Hematopoietic multipotent progenitor cell (in vitro differentiated cells): ENCODE results near the gene RWDD2A. TPM values are rescaled to one million over a fixed set of nuclear protein-coding genes. Genes with fewer than 3 reads are reported as not detected.
A peak's percentile ranks its signal among the peaks of the same experiment; 100 is the strongest.
"Not testable (repeated sequence)": the region's sequence is repeated elsewhere in the genome, so short reads cannot be mapped to it uniquely, and the experiment has no call there.

Source experiments
- DNase-seq, 3 donors: peaks; one replicate each; pipeline ENCODE4 v3.0.0-alpha.2; 2011 to 2015; ENCODE audit warnings: low read depth in 2 of 3, low spot score in 2 of 3
- total RNA-seq: library from RNA; depleted of rRNA; stranded (reverse); fragments of >200 nt; gene quantifications from one replicate; pipeline ENCODE4 v1.2.3, GENCODE V29; 2012

RWDD2A gene
- 0.81 TPM for total RNA-seq

DNA sequence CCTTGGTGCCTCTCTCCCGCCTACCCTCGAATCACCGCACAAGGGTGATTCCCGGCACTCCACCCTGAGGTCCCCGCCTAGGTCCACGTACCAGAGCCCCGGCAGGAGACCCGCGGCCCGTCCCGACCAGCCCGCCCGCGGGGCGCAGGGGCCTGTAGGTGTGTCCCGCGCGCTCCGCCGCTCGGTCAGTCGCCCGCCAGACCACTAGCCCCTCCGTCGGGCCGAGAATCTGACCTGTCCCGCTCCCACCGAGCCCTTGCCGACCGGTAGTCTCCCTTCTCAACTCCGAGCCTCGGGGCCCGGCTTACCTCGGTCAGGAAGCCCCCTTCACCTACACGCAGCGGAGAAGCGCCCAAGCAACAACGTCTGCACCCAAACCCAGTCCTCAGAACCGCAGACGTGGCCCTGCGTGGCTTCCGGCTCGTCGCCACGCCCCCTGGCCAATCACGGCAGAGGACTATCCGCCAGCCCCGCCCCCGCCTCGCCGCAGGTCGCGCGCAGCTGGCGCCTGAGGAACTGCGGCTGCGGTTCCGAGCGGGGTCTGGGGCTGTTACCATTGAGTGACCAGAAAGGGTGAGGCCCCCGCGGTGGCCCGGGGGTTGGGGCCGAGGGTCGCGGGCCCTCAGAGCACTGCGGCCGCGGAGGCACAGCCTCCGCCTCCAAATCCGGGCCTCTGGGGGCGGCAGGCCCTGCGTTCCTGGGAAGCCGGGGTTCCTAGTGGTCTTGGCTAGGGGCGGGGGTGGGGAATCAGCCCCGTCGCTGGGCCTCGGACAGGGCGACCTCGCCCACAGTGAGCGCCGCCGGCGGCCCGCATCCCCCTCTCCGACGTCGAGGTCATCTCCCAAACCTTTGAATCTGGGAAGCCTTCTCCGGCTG is at the start of gene RWDD2A, which contains the start of gene PGM3:
Gene RWDD2A, plus strand, starts transcription at position 487 of the 876 bp plus-strand sequence. CDS start 1,095 bp downstream, outside the sequence.
Gene PGM3, minus strand, starts transcription at position 395 of the 876 bp plus-strand sequence. CDS start 2,253 bp downstream, outside the sequence.
- peak; percentile 80 to 89 (median 87) for DNase-seq

DNA sequence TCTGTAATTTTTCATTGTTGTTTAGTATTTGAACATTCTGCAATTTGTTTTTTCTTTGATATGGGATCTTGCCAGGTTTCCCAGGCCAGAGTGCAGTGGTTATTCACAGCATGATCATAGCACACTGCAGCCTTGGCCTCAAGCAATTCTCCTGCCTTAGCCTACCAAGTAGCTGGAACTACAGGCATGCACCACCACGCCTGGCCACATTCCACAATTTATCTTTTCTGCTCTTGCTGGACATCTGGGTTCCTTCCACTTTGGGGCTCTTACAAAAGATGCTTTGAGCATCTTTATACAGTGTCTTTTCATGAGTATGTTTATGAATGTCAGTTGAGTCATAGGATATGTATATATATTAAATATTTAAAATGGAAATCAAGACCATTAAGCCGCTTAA is 42.0 kb upstream of the RWDD2A start:
- DNase-seq, result no peak

DNA sequence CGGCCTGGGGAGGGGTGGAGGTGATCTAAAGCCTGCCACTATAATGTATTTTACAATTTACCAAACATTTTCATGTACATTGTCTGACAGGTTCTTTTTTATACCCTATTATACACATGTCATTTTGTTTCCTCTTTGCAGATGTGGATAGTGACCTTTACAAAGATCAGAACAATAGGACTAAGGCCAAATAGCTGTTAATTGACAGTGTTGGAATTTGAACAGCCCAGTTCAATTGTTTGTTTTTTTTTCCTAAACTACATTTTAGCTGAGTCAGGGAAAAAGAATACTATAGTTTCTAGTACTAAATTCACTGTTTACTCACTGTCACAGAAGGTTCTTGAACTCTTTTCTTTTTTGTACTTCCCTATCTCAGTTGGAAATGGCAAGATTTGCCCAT is 40.2 kb upstream of the RWDD2A start:
- DNase-seq, result no peak

DNA sequence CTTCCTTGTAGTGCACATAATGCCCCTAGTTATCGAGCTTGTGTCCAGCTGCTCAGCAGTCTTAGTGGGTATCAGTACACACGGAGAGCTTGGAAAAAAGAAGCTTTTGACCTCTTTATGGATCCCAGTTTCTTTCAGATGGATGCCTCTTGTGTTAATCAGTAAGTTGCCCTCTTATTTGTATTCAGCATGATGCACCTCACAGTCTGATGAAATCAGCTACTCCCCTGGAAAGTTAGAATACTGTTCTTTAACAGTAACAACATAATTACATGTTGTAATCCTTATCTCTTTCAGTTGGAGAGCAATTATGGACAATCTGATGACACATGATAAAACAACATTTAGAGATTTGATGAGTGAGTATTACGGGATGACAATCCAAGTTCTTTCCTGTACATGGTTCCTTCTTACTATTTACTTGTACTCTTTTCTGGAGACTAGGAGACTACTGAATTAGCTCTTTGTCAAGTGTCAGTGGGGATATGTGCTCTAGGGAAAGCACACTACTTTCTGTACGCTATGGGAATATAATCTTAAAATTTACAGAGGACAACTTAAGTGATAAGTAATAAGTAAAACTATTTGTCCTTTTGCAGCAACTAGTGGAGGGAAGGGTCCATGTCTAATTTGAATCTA is 39.2 kb upstream of the RWDD2A start:
- no peak for DNase-seq

DNA sequence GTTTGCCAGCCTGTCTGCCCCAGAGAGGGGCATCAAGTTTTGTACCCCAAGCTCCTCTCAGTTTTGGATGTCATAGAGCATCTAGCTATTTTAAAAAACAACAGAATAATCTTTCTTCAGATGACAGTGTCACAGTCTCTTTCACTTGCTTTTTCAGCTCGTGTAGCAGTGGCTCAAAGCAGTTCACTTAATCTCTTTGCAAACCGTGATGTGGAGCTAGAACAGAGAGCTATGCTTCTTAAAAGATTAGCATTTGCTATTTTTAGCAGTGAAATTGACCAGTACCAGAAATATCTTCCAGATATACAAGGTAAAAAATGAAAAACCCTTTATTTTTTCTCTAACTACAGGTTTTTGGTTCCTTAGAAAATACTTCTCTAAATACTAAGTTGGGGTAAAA is 37.4 kb upstream of the RWDD2A start:
- no peak for DNase-seq

DNA sequence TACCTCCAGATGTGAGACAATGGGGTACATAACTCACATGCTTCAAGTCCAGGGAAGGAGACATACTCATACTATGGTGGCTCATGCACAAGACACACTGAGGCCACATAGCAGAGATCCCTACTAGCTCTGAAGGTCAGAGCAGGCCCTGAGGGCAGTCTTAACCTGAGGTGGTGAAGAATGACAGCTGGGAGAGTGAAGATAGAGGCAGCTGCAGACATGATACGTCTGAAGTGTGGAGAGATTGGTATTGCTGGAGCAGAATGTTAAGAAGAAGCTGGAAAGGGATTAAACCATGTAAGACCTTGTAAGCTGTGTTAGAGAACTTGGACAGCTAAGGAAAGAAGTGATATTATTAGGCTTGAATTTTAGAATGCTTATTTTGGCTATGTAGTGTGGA is 33.0 kb upstream of the RWDD2A start:
- DNase-seq, result no peak

DNA sequence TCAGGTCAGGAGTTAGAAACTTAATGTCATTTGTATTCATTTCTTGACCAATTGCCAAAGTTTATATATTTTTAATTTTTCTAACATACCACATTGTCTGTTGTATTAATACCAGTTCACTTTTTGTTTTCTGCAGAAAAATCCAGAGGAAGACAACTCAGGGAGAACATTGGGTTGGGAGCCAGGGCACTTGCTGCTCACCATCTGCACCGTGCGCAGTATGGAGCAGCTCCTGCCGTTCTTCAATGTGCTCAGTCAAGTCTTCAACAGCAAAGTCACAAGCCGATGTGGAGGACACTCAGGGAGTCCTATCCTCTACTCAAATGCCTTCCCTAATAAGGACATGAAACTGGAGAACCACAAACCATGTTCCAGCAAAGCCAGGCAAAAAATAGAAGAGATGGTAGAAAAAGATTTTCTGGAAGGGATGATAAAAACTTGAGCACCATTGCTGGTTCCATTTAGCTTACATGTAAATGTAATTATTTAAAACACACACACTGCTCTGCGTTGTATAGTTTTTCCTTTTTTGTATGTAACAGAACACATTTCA is 25.4 kb upstream of the RWDD2A start:
- no peak for DNase-seq

DNA sequence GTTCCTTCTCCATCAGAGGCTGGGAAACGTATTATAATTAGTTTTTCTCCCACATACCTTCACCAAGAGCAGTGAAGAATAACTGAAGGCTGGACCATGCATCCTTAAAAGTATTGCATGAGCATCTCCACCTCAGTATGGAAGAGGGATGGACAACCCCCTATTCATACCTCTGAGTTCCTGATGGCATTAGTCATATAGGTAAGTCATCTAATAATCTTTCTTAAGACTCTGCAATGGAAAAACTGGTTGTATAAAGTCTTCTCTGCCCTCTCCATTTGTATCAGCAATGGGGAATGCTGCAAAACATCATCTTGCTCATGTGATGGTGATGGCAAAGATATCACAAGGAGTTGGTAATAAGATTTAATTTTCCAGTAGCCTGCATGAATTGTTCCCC is 24.6 kb upstream of the RWDD2A start:
- DNase-seq, result no peak

DNA sequence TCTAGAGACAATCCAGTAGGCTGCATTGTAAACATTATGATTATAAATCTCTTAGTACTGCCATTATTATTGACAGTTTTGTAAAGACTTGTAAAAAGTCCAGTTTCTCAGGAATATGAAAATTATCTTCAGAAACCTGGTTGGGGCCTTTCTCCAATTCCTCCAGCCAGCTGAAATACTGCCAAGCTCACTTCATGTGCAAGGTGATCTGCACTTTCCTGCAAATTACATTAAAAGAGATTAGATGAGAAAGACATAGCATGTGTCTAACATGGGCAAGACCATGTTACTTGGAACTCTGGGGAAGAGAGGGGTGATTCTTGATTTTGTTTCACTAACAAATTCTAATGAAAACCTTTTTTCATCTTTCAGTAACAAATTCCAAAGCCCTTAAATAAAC is 24.1 kb upstream of the RWDD2A start:
- DNase-seq, result no peak

DNA sequence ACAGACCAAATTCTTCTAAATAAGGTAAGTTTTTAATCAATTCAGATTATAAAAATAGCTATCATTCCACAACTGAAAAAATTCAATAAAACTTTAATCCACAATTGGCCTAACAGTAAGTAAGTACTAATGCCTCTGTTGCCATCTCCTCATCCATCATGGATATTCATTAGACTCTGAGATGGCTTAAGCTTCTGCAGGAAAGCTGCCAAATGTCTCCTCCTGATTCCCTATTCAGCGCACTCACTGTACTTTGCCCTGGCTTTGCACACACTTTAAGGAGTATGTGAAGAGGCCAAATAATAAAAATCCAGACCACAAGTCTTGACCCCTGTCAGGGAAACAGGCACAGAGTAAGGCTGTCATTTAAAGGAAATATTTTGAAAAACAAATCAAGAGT is 23.6 kb upstream of the RWDD2A start:
- no peak for DNase-seq

DNA sequence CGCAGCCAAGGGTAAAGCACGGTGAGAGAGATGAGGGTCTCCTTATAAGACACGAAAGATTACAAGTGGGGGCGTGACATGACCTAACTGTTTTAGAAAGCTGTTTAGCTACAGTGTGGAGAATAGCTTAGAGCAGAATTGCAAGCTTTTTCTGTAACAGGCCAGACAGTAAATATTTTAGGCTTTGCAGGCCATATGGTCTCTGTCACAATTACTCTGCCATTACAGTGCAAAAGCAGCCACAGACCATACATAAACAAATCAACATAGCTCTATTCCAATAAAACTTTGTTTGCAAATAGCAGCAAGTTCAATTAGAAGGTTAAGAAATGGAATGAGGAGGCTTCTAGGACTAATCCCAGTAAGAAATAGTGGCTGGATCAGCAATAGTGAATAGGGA is 16.9 kb upstream of the RWDD2A start:
- no peak for DNase-seq

DNA sequence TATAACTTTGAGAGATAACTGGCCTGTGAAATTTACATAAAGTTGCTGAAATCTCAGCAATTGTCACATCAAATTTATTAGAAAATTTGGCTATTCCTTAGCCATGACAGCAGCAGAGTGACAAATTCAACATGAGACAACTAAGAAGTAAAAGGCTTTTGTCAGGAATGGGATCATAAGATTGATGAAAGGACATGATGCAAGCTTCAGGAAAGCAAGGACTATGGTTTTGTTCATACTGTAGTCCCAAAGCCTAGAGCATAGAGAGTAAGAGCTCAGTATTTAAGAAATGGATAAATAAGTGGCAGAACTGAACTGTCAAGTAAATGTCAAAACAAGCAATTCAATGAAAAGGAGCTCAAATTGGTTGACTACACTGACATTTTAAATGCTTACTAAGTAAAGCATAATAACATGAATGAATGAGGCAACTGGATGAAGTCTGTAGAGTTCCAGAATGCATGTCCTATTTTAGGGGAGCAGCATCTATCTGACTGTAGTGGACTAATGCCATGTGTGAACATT is 12.7 kb upstream of the RWDD2A start:
- DNase-seq, result no peak

DNA sequence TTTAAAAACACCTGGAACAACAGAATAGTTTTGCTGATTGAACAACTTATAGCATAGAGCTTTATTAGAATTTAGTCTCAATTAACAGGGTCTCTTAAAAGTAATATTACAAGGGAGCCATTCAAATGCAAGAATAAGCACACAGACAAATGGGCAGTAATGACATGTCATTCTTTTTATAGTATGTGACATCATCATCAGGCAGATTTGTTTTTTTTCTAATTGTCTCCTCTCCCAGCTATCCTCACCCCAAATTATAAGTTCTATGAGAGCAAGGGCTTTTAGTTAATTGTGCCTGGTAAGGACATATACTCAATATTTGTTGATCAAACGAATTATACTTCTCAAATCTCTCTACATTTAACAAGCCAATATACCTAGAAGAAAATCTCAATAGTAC is 11.0 kb upstream of the RWDD2A start:
- no peak for DNase-seq

DNA sequence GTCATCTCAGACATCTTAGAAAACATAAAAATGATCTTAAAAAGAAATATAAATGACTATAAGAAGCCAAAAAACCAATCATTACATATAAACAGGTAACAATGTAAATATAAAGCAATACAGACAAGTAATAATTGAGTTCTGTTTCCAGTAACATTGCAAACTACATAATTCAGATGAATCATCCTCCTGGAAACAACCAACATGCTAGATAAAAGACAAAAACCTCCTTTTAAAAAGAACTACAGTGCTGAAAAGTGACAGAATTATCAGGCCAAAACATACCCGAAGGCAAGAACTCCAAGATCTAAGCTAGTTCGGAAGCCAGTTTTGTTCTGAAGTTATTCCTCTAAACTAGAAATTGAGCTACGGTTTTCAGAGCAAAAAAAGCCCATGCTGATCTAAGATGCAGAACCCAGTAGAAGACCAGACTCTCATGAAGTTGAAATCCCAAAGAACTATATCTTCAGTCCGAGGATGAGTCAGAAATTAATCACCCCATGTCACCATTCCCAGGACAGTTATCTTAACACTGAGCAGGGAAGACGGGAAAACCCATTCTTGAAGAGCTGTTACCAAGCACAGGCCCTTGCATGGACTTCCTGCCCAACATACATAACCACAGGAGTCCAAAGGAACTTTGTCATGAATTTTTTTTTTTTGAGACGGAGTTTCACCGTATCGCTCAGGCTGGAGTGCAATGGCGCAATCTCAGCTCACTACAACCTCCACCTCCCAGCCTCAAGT is 9.9 kb upstream of the RWDD2A start:
- no peak for DNase-seq

DNA sequence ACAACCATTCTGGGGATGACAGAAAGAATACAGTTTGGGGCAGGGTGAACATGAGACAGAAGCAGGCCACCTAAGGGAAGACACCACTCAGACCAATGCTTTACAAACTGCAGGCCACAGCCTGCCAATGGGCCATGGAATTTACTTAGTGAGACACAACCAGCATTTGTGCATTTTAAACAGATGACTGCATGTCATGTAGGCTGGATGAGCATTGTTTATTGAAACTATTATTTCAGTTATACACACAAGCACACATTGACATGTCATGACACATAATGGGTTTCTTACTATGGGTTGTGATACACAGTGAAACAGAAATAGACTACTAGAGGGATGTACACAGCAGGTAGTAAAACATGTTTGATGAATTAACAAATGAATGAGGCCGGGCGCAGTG is 8.1 kb upstream of the RWDD2A start:
- no peak for DNase-seq

DNA sequence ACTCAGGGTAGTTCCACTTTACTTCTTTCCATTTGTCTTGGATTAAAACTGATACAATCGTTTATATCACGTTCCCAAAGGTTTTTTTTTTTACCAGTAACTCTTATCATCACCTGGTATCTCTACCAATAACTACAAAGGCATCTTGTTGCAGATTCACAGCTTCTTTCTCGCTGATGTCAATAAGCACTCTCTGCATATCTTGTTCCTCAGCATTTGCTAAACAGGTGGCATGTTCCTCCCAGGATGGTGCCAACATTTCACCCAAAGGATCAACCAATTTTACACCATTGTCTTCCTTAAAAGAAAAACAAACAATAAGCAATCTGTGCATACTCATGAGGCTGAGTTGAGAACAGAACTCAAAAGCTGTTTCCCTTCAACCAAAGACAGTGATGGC is 4.7 kb upstream of the RWDD2A start:
- DNase-seq, result no peak

DNA sequence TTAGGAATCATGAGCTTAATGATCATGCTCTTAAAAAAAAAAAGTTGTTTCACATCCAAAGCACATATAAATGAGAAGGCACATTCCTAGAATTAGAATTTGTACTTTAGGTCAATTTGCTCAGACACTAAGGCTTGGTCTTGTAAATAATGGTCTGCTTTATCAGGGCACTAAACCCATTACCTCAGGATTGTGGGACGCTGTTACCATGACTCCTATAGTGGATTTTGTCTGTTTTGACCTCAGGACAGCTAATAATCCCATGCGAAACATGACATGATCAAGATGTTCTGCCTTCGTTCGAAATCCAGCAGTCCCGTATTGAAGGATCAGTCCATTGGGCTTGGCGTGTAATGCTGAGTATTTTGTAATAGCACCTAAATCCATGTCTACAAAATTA is 2.5 kb upstream of the RWDD2A start:
- DNase-seq, result no peak

DNA sequence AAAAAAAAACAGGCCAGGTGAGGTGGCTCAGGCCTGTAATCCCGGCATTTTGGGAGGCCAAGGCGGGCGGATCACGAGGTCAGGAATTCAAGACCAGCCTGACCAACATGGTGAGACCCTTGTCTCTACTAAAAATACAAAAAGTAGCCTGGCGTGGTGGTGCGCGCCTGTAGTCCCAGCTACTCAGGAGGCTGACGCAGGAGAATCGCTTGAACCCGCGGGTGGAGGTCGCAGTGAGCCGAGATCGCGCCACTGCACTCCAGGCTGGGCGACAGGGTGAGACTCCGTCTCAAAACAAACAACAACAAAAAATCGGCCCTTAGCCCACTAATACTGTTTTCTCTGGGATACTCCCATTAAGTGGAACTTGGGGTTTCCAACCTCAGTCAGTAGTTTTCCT is 1.2 kb upstream of the RWDD2A start:
- not testable (repeated sequence) for DNase-seq

DNA sequence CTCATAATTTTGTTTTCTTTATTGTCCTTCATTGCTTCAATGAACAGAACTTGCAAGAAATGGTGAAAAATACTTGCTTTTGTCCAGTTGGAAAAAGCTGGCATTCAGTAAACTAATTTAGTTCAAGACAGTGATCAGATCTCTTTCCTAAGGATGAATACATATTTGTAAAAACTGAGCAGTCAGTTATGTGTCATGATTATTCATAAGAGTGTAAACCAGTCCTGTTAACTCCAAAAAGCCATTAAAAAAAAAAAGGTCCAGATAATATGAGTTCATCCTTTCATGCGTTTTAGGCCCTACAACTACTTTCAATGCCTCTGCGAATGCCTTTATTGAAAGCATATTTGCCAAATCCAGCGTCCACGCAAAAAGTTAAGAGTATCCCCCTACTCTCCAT is 701 bp upstream of the RWDD2A start:
- peak in 1 of 3 donors; percentile 5 for DNase-seq

DNA sequence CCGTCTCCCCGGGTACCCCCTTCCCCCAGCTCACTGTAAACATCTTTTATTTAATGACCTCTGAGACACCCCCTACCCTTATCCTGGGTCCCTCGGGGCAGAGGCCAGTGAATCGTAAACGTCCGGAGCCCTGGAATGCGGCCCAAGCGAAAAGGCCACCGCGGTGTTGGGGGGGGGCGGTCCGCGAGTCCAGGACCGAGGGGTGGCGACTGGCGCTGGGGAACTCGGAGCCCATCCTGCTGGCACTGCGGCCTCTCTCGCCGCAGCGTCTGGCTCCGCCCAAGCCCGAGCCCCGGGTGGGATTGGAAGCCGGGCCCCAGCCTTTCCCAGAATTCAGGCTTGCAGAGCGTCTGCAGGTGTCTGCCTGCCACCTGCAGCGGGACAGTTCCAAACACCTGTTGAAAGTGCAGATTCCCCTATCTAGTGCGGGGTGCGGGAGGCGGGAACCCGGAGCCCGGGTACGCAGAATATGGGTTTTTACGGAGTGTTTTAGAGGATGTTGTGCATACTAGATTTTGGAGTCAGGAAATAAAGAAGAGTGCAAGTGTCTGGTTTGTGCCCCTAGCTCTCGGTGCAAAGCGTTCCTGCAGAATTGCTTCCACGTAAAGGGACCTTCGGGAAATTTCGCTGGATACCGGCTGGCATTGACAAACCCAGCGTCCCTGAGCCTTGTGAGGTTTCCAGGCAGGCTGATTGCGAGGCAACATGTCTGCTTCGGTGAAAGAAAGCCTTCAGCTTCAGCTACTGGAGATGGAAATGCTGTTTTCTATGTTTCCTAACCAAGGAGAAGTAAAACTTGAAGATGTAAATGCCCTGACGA is 800 bp downstream of the RWDD2A start:
- DNase-seq, result peak in 2 of 3 donors; percentile 7 to 10
